GM19328 (cell line): Measurements from ENCODE around the gene SLC30A9.

Experiments
- ATAC-seq: cut with Tn5 transposase; IDR thresholded peaks from one replicate; pipeline ENCODE4 v1.9.1; 2021; ENCODE audit warnings: mild to moderate bottlenecking, moderate library complexity; ENCODE audit not compliant: unreplicated experiment

The SLC30A9 gene

GRCh38 chr4:41998019-41998418 lies 7.7 kb downstream of the SLC30A9 start:
- ATAC-seq = no peak

GRCh38 chr4:41999321-41999720 lies 9.0 kb downstream of the SLC30A9 start:
- ATAC-seq = no peak

- ATAC-seq = no peak
Measured at GRCh38 chr4:42008011-42008786, 17.9 kb downstream of the SLC30A9 start.

- ATAC-seq = no peak
Measured at GRCh38 chr4:42015438-42015837, 25.1 kb downstream of the SLC30A9 start.

GRCh38 chr4:42018451-42018850 lies 28.1 kb downstream of the SLC30A9 start:
- no peak for ATAC-seq

- ATAC-seq = no peak
Measured at GRCh38 chr4:42048394-42048793, 58.1 kb downstream of the SLC30A9 start.

- no peak for ATAC-seq
Measured at GRCh38 chr4:42050516-42051249, 60.4 kb downstream of the SLC30A9 start.

GRCh38 chr4:42066402-42066801 lies 76.1 kb downstream of the SLC30A9 start:
- ATAC-seq = no peak

- ATAC-seq = no peak
Measured at GRCh38 chr4:42067264-42067663, 76.9 kb downstream of the SLC30A9 start.

GRCh38 chr4:42070463-42070862 lies 80.1 kb downstream of the SLC30A9 start:
- ATAC-seq = no peak

- ATAC-seq = no peak
Measured at GRCh38 chr4:42074294-42074693, 84.0 kb downstream of the SLC30A9 start.

GRCh38 chr4:42078184-42078801 lies 88.0 kb downstream of the SLC30A9 start:
- no peak for ATAC-seq

GRCh38 chr4:42080306-42080705 lies 90.0 kb downstream of the SLC30A9 start:
- no peak for ATAC-seq

- no peak for ATAC-seq
Measured at GRCh38 chr4:42083816-42084215, 93.5 kb downstream of the SLC30A9 start.

GRCh38 chr4:42088386-42088785 lies 98.1 kb downstream of the SLC30A9 start:
- no peak for ATAC-seq

GRCh38 chr4:42101446-42101975 lies 111.2 kb downstream of the SLC30A9 start:
- ATAC-seq = no peak

- ATAC-seq = no peak
Measured at GRCh38 chr4:42104521-42104920, 114.2 kb downstream of the SLC30A9 start.

GRCh38 chr4:42112846-42113245 lies 122.5 kb downstream of the SLC30A9 start:
- ATAC-seq = no peak

GRCh38 chr4:42119886-42120285 lies 129.6 kb downstream of the SLC30A9 start:
- ATAC-seq = no peak

GRCh38 chr4:42122237-42122636 lies 131.9 kb downstream of the SLC30A9 start:
- ATAC-seq = no peak

GRCh38 chr4:42123071-42123644 lies 132.8 kb downstream of the SLC30A9 start:
- no peak for ATAC-seq
